Measurements from ENCODE around the gene JAZF1. TPM values are rescaled to one million over a fixed set of nuclear protein-coding genes. Genes with fewer than 3 reads are reported as not detected.

The JAZF1 gene
- polyA plus RNA-seq, 3 donors = 12.1 to 18.1 (median 17.2) TPM

DNA sequence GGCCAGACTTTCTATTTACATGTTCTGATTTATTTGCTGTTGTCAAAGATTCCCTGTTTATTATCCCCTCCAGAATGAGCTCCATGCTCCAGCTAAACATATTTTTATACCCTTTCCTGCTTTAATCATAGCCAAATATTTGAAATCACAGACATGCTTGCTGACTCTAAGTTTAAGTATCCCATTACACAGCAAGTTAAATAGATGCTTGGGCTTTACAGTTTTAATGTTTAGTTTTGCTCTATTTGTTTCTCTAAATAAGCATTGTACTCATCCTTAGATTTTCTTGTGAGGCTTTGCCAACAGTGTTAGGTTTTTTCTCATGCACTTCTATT is 243.9 kb downstream of the JAZF1 start:
- TF ChIP-seq, protein P1, sequence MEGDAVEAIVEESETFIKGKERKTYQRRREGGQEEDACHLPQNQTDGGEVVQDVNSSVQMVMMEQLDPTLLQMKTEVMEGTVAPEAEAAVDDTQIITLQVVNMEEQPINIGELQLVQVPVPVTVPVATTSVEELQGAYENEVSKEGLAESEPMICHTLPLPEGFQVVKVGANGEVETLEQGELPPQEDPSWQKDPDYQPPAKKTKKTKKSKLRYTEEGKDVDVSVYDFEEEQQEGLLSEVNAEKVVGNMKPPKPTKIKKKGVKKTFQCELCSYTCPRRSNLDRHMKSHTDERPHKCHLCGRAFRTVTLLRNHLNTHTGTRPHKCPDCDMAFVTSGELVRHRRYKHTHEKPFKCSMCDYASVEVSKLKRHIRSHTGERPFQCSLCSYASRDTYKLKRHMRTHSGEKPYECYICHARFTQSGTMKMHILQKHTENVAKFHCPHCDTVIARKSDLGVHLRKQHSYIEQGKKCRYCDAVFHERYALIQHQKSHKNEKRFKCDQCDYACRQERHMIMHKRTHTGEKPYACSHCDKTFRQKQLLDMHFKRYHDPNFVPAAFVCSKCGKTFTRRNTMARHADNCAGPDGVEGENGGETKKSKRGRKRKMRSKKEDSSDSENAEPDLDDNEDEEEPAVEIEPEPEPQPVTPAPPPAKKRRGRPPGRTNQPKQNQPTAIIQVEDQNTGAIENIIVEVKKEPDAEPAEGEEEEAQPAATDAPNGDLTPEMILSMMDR (IDR thresholded peaks at IDR 0.05) = no peak
- no peak overlapping the region for H3K4me2 ChIP-seq (replicated peaks; ENCODE audit: extremely low read depth, low read length, poor library complexity, severe bottlenecking)
- H3K27ac ChIP-seq (ENCODE audit: low read depth in 1 of 2, low read length in 2 of 2) = no peak overlapping the region
- Mint-ChIP-seq H3K4me1 (peaks cover 7% of the 10 kb centered on the region), H3K9me3 (peaks cover 0 to 3% (median 0%) of the 10 kb centered on the region in 7 donors), H3K4me3 (no peak overlapping the region), H3K27me3 (ENCODE audit: low read depth in 3 of 3) (no peaks in the 10 kb centered on the region), H3K36me3 (peaks cover 25 to 33% of the 10 kb centered on the region in 2 donors), H3K27ac (no peak overlapping the region)
- H3K9ac ChIP-seq (ENCODE audit: insufficient read depth, low read length, poor library complexity, severe bottlenecking) = no peak overlapping the region
- no peaks in the 10 kb centered on the region for H3K4me1 ChIP-seq (ENCODE audit: control insufficient read depth in 1 of 2, insufficient read depth in 2 of 2, low read length in 2 of 2)
- H3K79me2 ChIP-seq (ENCODE audit: insufficient read depth, low read length) = no peaks in the 10 kb centered on the region
- H3K4me3 ChIP-seq (replicated peaks in 1 of 3; ENCODE audit: low read depth in 2 of 3, low read length in 3 of 3) = no peak overlapping the region
- no peaks in the 10 kb centered on the region for H3K27me3 ChIP-seq (ENCODE audit: control insufficient read depth in 2 of 2, insufficient read depth in 2 of 2, low read length in 2 of 2)
- peaks cover 86% of the 10 kb centered on the region for H4K20me1 ChIP-seq (ENCODE audit: insufficient read depth, low read length)
- H2AFZ ChIP-seq (ENCODE audit: insufficient read depth, low read depth, low read length, poor library complexity, severe bottlenecking) = no peak overlapping the region
- no peak for DNase-seq
- intact Hi-C loops (cut with micrococcal nuclease) = no loop called here
- H3K9me3 ChIP-seq (replicated peaks in 1 of 2; ENCODE audit: control insufficient read depth in 1 of 2, insufficient read depth in 1 of 2, low read length in 2 of 2) = no peaks in the 10 kb centered on the region
- H3K36me3 ChIP-seq (replicated peaks in 1 of 2; ENCODE audit: control insufficient read depth in 1 of 2, insufficient read depth in 2 of 2, low read length in 2 of 2) = peaks cover 0 to 27% of the 10 kb centered on the region in 2 donors

GRCh38 chr7:27936047-27936767 is 244.4 kb downstream of the JAZF1 start:
- TF ChIP-seq, protein P1 (IDR thresholded peaks at IDR 0.05) = no peak
- no peaks in the 10 kb centered on the region for H3K4me1 ChIP-seq (ENCODE audit: control insufficient read depth in 1 of 2, insufficient read depth in 2 of 2, low read length in 2 of 2)
- intact Hi-C loops (cut with micrococcal nuclease) = no loop called here
- no peak overlapping the region for H3K27ac ChIP-seq (ENCODE audit: low read depth in 1 of 2, low read length in 2 of 2)
- WGBS (ENCODE audit: insufficient coverage) = no CpG with 5 or more reads among the region's 6 CpGs
- Mint-ChIP-seq H3K27me3 (ENCODE audit: low read depth in 3 of 3) (no peaks in the 10 kb centered on the region), H3K36me3 (peaks cover 25 to 36% of the 10 kb centered on the region in 2 donors), H3K4me1 (peaks cover 7% of the 10 kb centered on the region), H3K9me3 (peaks cover 0 to 3% (median 0%) of the 10 kb centered on the region in 7 donors), H3K27ac (no peak overlapping the region), H3K4me3 (no peak overlapping the region)
- no peaks in the 10 kb centered on the region for H3K79me2 ChIP-seq (ENCODE audit: insufficient read depth, low read length)
- H3K9me3 ChIP-seq (replicated peaks in 1 of 2; ENCODE audit: control insufficient read depth in 1 of 2, insufficient read depth in 1 of 2, low read length in 2 of 2) = no peaks in the 10 kb centered on the region
- H3K9ac ChIP-seq (ENCODE audit: insufficient read depth, low read length, poor library complexity, severe bottlenecking) = no peak overlapping the region
- no peak overlapping the region for H3K4me2 ChIP-seq (replicated peaks; ENCODE audit: extremely low read depth, low read length, poor library complexity, severe bottlenecking)
- H3K36me3 ChIP-seq (replicated peaks in 1 of 2; ENCODE audit: control insufficient read depth in 1 of 2, insufficient read depth in 2 of 2, low read length in 2 of 2) = peaks cover 0 to 24% of the 10 kb centered on the region in 2 donors
- no peaks in the 10 kb centered on the region for H3K27me3 ChIP-seq (ENCODE audit: control insufficient read depth in 2 of 2, insufficient read depth in 2 of 2, low read length in 2 of 2)
- DNase-seq = no peak
- H2AFZ ChIP-seq (ENCODE audit: insufficient read depth, low read depth, low read length, poor library complexity, severe bottlenecking) = no peak overlapping the region
- H3K4me3 ChIP-seq (replicated peaks in 1 of 3; ENCODE audit: low read depth in 2 of 3, low read length in 3 of 3) = no peak overlapping the region
- H4K20me1 ChIP-seq (ENCODE audit: insufficient read depth, low read length) = peaks cover 82% of the 10 kb centered on the region
